ENCODE results near the gene CARNS1.

DNA sequence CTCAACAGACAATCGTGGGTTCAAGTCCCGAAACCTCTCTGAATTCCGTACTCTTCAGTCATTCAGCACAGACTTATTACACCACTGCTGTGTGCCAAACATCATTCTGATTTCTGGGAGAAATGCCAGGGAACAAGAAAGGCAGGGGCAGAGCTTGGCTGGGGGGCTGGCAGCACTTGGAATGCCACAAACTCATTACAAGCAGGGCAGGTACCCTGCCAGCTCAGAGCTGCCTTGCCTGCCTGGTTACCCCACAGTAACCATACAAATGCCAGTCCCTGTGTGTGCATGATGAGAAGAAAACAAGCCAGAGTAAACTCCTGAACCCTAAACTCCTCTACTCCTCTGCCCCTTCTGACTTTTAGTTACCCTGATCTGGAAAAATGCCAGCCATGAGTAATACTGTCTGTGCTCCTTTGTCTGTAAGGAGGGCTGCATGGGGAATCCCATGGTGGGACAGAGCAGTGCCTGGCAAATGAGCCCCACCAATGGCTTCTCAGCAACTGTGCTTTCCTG lies 30.6 kb upstream of the CARNS1 start:
- TF ChIP-seq, protein P1, sequence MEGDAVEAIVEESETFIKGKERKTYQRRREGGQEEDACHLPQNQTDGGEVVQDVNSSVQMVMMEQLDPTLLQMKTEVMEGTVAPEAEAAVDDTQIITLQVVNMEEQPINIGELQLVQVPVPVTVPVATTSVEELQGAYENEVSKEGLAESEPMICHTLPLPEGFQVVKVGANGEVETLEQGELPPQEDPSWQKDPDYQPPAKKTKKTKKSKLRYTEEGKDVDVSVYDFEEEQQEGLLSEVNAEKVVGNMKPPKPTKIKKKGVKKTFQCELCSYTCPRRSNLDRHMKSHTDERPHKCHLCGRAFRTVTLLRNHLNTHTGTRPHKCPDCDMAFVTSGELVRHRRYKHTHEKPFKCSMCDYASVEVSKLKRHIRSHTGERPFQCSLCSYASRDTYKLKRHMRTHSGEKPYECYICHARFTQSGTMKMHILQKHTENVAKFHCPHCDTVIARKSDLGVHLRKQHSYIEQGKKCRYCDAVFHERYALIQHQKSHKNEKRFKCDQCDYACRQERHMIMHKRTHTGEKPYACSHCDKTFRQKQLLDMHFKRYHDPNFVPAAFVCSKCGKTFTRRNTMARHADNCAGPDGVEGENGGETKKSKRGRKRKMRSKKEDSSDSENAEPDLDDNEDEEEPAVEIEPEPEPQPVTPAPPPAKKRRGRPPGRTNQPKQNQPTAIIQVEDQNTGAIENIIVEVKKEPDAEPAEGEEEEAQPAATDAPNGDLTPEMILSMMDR (IDR thresholded peaks at IDR 0.05) = no peak
- TF ChIP-seq EP300 (IDR thresholded peaks at IDR 0.05) = no peak
- TF ChIP-seq POLR2AphosphoS5 (IDR thresholded peaks at IDR 0.05) = no peak
